ENCODE measurements around the gene ICAM1. TPM values are rescaled to one million over a fixed set of nuclear protein-coding genes. Genes with fewer than 3 reads are reported as not detected.
A peak's percentile ranks its signal among the peaks of the same experiment; 100 is the strongest.

The ICAM1 gene
- total RNA-seq (10 to 100 TPM in 5 of 9 donors, 1 to 10 TPM in 4; 6.0 to 87.6 (median 10.9) TPM), polyA plus RNA-seq (1 to 10 TPM; 6.1 to 9.7 TPM)
- long read RNA-seq, donor 1, transcript ICAM1-201 (7 exons, 3,252 nt) = major isoform, 5 of 8 reads
- long read RNA-seq, donor 1, partial matches to known transcripts = 3 of 8 reads
- long read RNA-seq, donor 1, other reads (novel, unspliced or antisense) = 0 of 8 reads
- long read RNA-seq, donor 2, transcript ICAM1-201 (7 exons, 3,252 nt) = major isoform, 38 of 60 reads
- long read RNA-seq, donor 2, partial matches to known transcripts = 21 of 60 reads
- long read RNA-seq, donor 2, other reads (novel, unspliced or antisense) = 1 of 60 reads
- long read RNA-seq, donor 3, transcript ICAM1-201 (7 exons, 3,252 nt) = major isoform, 6 of 11 reads
- long read RNA-seq, donor 3, partial matches to known transcripts = 5 of 11 reads
- long read RNA-seq, donor 3, other reads (novel, unspliced or antisense) = 0 of 11 reads

- peak within 1 kb of the TSS; percentile 69 to 99 (median 88) for H3K27ac ChIP-seq
- peak in 2 of 12 donors; percentile 9 to 24 for TF ChIP-seq CTCF (IDR thresholded peaks at IDR 0.05)
- TF ChIP-seq POLR2A (IDR thresholded peaks at IDR 0.05) = peak in 1 of 2 donors; percentile 62
- H3K36me3 ChIP-seq = peaks cover 0 to 22% (median 8%) of the 10 kb centered on the region in 9 donors
- H3K27me3 ChIP-seq = peaks cover 0 to 23% (median 3%) of the 10 kb centered on the region in 9 donors
- peak within 1 kb of the TSS; percentile 19 to 78 (median 60) for H3K4me3 ChIP-seq
- peak; percentile 35 to 74 (median 72) for ATAC-seq
- no peaks in the 10 kb centered on the region for H3K9me3 ChIP-seq
- peak; percentile 84 to 91 (median 87) for DNase-seq
- intact Hi-C loops (cut with DNase I) = loop anchor here in 4 of 10 donors (1.0 to 5.0 kb wide), 3 partner anchors 61 to 63 kb away; partner anchors contain the start of gene RAVER1 (in 3 of the 4)
- peaks cover 0 to 70% (median 17%) of the 10 kb centered on the region in 12 donors for H3K4me1 ChIP-seq
- WGBS, 4 donors = 2 to 4% (median 3%) methylated on average over 30 to 51 of the region's 51 CpGs
These were observed at the start of gene ICAM1 for GRCh38 chr19:10270616-10271394. Gene ICAM1, plus strand, starts transcription at chr19:10271120. Its CDS starts 40 bp downstream, at chr19:10271160.

GRCh38 chr19:10222201-10222890, 48.6 kb upstream of the ICAM1 start:
- Histone ChIP-seq H3K27ac (peak overlapping the region in 1 of 12 donors; percentile 27), H3K9me3 (no peaks in the 10 kb centered on the region), H3K4me3 (no peak overlapping the region), H3K27me3 (no peaks in the 10 kb centered on the region), H3K36me3 (peaks cover 0 to 25% (median 11%) of the 10 kb centered on the region in 9 donors), H3K4me1 (peaks cover 0 to 26% (median 14%) of the 10 kb centered on the region in 12 donors)
- no peak for DNase-seq
- TF ChIP-seq CTCF (IDR thresholded peaks at IDR 0.05) (no peak), POLR2A (IDR thresholded peaks at IDR 0.05) (no peak)
- 83 to 88% (median 87%) methylated on average over 14 of the region's 14 CpGs for WGBS, 4 donors
- intact Hi-C loops (cut with DNase I) = no loop called here
- ATAC-seq = no peak

- H3K27ac ChIP-seq = no peak overlapping the region
These were observed 47.3 kb upstream of the ICAM1 start for GRCh38 chr19:10223488-10224213.

More at GRCh38 chr19:10223488-10224213, 47.3 kb upstream of the ICAM1 start:
- Histone ChIP-seq H3K4me1 (peaks cover 0 to 34% (median 20%) of the 10 kb centered on the region in 12 donors), H3K4me3 (no peak overlapping the region), H3K36me3 (peaks cover 0 to 25% (median 11%) of the 10 kb centered on the region in 9 donors), H3K9me3 (no peaks in the 10 kb centered on the region), H3K27me3 (no peaks in the 10 kb centered on the region)
- TF ChIP-seq CTCF (IDR thresholded peaks at IDR 0.05) = no peak
- no peak for TF ChIP-seq POLR2A (IDR thresholded peaks at IDR 0.05)
- intact Hi-C loops (cut with DNase I) = no loop called here
- DNase-seq (no peak), ATAC-seq (no peak)
- WGBS, 4 donors = 93 to 96% (median 94%) methylated on average over 21 to 28 of the region's 28 CpGs

Data from heart left ventricle (tissue), 16 donors.